Measurements from ENCODE around the gene SEMA4B. TPM values are rescaled to one million over a fixed set of nuclear protein-coding genes. Genes with fewer than 3 reads are reported as not detected.

Gene SEMA4B
- total RNA-seq, 1 experiment from 2014 or later: 50.2 TPM

DNA sequence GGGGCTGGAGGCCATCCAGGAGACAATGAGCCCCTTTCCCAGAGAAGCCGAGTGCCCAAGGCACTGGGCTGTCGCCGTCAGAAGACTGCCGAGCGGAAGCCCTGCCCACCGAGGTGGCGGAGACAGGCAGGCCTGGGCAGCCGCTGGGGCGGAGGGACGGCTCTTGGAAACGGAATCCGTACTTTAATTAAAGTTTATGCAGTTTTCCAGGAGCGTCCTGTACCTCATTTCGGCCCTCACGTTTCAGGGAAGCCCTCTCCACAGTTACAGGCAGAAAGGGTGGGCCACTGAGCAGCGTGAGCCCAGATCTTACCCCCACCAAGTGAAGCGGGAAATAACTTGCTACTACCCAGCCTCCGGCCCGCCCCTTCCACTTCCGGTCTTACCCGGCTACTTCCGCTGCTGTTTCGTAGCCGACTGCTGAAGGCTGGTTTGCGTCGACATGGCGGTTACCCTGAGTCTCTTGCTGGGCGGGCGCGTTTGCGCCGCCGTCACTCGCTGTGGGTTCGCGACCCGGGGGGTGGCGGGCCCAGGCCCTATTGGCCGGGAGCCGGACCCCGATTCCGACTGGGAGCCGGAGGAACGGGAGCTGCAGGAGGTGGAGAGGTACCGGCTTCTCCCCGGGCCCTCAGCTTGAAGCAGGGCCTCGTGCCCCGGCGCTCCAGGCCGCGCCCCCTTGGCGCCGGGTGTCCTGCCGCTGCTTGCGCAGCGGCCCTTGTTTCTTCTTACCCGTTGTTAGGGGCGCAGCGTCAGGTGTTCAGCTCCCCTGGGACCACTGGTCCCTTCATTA lies 64.3 kb downstream of the SEMA4B start, which contains the start of gene NGRN (continued):
- TF ChIP-seq, protein P1, sequence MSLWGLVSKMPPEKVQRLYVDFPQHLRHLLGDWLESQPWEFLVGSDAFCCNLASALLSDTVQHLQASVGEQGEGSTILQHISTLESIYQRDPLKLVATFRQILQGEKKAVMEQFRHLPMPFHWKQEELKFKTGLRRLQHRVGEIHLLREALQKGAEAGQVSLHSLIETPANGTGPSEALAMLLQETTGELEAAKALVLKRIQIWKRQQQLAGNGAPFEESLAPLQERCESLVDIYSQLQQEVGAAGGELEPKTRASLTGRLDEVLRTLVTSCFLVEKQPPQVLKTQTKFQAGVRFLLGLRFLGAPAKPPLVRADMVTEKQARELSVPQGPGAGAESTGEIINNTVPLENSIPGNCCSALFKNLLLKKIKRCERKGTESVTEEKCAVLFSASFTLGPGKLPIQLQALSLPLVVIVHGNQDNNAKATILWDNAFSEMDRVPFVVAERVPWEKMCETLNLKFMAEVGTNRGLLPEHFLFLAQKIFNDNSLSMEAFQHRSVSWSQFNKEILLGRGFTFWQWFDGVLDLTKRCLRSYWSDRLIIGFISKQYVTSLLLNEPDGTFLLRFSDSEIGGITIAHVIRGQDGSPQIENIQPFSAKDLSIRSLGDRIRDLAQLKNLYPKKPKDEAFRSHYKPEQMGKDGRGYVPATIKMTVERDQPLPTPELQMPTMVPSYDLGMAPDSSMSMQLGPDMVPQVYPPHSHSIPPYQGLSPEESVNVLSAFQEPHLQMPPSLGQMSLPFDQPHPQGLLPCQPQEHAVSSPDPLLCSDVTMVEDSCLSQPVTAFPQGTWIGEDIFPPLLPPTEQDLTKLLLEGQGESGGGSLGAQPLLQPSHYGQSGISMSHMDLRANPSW (CRISPR knock-in tag; conservative IDR thresholded peaks at IDR 0.05; ENCODE audit: low read depth): no peak
- TF ChIP-seq, protein P2, sequence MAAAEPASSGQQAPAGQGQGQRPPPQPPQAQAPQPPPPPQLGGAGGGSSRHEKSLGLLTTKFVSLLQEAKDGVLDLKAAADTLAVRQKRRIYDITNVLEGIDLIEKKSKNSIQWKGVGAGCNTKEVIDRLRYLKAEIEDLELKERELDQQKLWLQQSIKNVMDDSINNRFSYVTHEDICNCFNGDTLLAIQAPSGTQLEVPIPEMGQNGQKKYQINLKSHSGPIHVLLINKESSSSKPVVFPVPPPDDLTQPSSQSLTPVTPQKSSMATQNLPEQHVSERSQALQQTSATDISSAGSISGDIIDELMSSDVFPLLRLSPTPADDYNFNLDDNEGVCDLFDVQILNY (CRISPR knock-in tag; IDR thresholded peaks at IDR 0.05): peak; percentile 80
- TF ChIP-seq, protein P3, sequence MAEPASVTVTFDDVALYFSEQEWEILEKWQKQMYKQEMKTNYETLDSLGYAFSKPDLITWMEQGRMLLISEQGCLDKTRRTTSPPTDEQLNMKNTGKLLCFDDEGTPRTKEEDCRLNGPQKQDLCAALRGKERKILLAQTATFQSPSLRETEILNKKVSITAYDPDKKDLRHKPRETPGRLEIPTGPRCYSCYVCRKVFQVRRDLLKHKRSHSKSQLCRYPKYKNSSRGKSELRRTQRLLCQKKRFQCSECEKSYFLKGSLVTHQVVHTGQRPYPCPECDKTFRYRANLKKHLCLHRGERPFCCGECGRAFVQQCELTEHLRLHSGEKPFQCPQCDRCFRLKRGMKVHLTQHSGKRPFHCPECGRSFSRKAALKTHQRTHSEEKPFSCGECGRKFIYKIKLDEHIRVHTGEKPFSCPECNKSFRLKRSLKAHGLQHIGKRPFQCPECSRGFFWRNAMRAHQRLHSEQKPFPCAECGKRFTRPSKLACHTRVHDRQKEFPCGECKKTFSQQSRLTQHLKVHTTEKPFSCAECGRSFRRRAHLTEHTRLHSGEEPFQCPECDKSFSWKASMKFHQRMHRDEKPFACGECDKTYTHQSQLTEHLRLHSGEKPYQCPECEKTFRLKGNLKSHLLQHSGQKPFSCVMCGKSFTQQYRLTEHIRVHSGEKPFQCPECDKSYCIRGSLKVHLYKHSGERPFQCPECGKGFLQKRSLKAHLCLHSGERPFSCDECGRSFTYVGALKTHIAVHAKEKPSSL (CRISPR knock-in tag; conservative IDR thresholded peaks at IDR 0.05): no peak
- TF ChIP-seq GTF2I (CRISPR knock-in tag; conservative IDR thresholded peaks at IDR 0.05) (no peak), ZNF396 (CRISPR knock-in tag; IDR thresholded peaks at IDR 0.05; ENCODE audit: borderline replicate concordance) (no peak), CBFB (CRISPR knock-in tag; IDR thresholded peaks at IDR 0.05; ENCODE audit: low read depth) (no peak), SMAD3 (CRISPR knock-in tag; IDR thresholded peaks at IDR 0.05; ENCODE audit: borderline replicate concordance) (peak; percentile 77; the same call in 1 of the 2 replicates), NR3C1 (CRISPR knock-in tag; conservative IDR thresholded peaks at IDR 0.05; ENCODE audit: low read depth) (no peak), HMGA2 (CRISPR knock-in tag; IDR thresholded peaks at IDR 0.05) (no peak), TEAD4 (CRISPR knock-in tag; IDR thresholded peaks at IDR 0.05) (no peak), ETV6 (CRISPR knock-in tag; IDR thresholded peaks at IDR 0.05) (peak; percentile 90), MXD4 (CRISPR knock-in tag; IDR thresholded peaks at IDR 0.05; ENCODE audit: borderline replicate concordance) (no peak), TP53 (CRISPR knock-in tag; IDR thresholded peaks at IDR 0.05) (no peak), ATF1 (CRISPR knock-in tag; IDR thresholded peaks at IDR 0.05) (0 out of 2 replicates have a peak, but pooled peaks have one; percentile 9), KAT7 (CRISPR knock-in tag; IDR thresholded peaks at IDR 0.05; ENCODE audit: borderline replicate concordance) (0 out of 2 replicates have a peak, but pooled peaks have one; percentile 78), NFATC4 (CRISPR knock-in tag; IDR thresholded peaks at IDR 0.05) (no peak), IRF2 (CRISPR knock-in tag; IDR thresholded peaks at IDR 0.05; ENCODE audit: borderline replicate concordance, low read depth) (no peak), SOX15 (CRISPR knock-in tag; IDR thresholded peaks at IDR 0.05) (no peak), ZBTB21 (CRISPR knock-in tag; IDR thresholded peaks at IDR 0.05; ENCODE audit: borderline replicate concordance) (no peak), TEAD1 (CRISPR knock-in tag; IDR thresholded peaks at IDR 0.05) (peak; percentile 21; the same call in 1 of the 2 replicates), MYBL2 (CRISPR knock-in tag; IDR thresholded peaks at IDR 0.05) (peak; percentile 67), SMAD4 (CRISPR knock-in tag; IDR thresholded peaks at IDR 0.05) (no peak), ZNF423 (CRISPR knock-in tag; IDR thresholded peaks at IDR 0.05) (0 out of 2 replicates have a peak, but pooled peaks have one; percentile 9), ZNF121 (CRISPR knock-in tag; IDR thresholded peaks at IDR 0.05) (no peak), ESRRA (CRISPR knock-in tag; IDR thresholded peaks at IDR 0.05; ENCODE audit: borderline replicate concordance) (no peak)
- TF ChIP-seq, protein P4, sequence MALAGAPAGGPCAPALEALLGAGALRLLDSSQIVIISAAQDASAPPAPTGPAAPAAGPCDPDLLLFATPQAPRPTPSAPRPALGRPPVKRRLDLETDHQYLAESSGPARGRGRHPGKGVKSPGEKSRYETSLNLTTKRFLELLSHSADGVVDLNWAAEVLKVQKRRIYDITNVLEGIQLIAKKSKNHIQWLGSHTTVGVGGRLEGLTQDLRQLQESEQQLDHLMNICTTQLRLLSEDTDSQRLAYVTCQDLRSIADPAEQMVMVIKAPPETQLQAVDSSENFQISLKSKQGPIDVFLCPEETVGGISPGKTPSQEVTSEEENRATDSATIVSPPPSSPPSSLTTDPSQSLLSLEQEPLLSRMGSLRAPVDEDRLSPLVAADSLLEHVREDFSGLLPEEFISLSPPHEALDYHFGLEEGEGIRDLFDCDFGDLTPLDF (CRISPR knock-in tag; IDR thresholded peaks at IDR 0.05): no peak
- TF ChIP-seq, protein P5, sequence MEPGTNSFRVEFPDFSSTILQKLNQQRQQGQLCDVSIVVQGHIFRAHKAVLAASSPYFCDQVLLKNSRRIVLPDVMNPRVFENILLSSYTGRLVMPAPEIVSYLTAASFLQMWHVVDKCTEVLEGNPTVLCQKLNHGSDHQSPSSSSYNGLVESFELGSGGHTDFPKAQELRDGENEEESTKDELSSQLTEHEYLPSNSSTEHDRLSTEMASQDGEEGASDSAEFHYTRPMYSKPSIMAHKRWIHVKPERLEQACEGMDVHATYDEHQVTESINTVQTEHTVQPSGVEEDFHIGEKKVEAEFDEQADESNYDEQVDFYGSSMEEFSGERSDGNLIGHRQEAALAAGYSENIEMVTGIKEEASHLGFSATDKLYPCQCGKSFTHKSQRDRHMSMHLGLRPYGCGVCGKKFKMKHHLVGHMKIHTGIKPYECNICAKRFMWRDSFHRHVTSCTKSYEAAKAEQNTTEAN (CRISPR knock-in tag; IDR thresholded peaks at IDR 0.05): no peak
- TF ChIP-seq, protein P6, sequence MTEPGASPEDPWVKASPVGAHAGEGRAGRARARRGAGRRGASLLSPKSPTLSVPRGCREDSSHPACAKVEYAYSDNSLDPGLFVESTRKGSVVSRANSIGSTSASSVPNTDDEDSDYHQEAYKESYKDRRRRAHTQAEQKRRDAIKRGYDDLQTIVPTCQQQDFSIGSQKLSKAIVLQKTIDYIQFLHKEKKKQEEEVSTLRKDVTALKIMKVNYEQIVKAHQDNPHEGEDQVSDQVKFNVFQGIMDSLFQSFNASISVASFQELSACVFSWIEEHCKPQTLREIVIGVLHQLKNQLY (CRISPR knock-in tag; IDR thresholded peaks at IDR 0.05): no peak
- TF ChIP-seq, protein P7, sequence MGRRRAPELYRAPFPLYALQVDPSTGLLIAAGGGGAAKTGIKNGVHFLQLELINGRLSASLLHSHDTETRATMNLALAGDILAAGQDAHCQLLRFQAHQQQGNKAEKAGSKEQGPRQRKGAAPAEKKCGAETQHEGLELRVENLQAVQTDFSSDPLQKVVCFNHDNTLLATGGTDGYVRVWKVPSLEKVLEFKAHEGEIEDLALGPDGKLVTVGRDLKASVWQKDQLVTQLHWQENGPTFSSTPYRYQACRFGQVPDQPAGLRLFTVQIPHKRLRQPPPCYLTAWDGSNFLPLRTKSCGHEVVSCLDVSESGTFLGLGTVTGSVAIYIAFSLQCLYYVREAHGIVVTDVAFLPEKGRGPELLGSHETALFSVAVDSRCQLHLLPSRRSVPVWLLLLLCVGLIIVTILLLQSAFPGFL (CRISPR knock-in tag; IDR thresholded peaks at IDR 0.05; ENCODE audit: borderline replicate concordance): no peak

Measured in WTC11 (cell line).